Glomerular visceral epithelial cell (primary cell): Measurements from ENCODE around the gene EWSR1.
"Not testable (repeated sequence)": the region's sequence is repeated elsewhere in the genome, so short reads cannot be mapped to it uniquely, and the experiment has no call there.

Experiments
- DNase-seq: peaks from one replicate; pipeline ENCODE4 v3.0.0-alpha.2; 2016; ENCODE audit errors: extremely low spot score

Gene EWSR1

DNA sequence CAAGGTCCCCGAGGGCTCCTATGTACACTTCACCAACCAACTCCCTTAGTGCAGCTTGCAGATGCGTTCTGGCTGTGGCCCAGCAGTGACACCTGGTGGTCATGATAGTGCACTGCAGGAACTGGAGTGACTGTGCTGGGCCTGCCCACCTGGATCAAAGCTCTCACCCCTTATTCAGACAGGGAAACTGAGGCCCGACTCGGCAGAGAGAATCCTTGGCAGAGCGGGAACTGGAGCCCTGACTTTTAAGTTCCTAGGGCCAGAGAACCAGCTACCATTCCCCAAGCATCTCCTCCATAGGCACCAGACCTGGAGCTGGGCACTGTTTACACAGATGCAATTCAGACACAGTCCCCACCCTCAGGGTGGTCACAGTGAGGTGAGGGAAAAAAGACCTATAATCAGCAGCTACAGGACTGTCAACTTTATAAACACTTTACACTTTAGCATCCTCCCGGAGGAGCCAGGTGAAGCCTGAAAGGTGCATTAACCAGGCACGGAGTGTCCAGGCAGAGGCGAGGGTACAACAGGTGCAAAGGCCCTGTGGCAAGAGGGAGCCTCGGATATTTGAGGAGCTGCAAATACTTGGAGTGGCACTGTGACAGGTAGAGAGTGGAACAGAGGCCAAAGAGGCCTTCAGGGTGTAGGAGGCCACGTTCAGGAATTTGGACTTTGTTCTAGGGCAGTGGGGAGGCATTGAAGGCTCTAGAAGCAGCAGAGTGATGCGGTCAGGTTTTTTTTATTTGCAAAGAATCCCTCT, 22.3 kb upstream of the EWSR1 start:
- DNase-seq = peak; percentile 57

DNA sequence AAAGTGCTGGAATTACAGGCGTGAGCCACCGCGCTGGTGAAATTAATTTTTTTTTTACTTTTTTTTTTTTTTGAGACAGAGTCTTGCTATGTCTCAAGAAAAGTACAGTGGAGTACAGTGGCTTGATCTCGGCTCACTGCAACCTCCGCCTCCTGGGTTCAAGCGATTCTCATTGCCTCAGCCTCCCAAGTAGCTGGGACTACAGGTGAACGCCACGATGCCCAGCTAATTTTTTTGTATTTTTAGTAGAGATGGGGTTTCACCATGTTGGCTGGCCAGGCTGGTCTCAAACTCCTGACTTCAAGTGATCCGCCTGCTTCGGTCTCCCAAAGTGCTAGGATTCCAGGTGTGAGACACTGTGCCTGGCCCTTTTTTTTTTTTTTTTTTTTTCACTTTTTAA, 20.2 kb upstream of the EWSR1 start:
- not testable (repeated sequence) for DNase-seq

DNA sequence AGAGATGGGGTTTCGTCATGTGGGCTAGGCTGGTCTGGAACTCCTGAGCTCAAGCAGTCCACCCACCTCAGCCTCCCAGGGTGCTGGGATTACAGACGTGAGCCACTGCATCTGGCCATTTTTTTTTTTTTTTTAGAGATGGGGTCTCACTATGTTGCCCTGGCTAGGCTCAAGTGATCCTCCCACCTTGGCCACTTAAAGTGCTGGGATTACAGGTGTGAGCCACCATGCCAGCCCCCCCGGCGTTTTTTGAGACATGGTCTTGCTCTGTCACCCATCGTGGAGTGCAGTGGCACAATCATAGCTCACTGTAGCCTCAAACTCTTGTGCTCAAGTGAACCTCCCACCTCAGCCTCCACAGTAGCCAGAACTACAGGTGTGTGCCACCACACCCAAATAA, 16.8 kb upstream of the EWSR1 start:
- DNase-seq = no peak

DNA sequence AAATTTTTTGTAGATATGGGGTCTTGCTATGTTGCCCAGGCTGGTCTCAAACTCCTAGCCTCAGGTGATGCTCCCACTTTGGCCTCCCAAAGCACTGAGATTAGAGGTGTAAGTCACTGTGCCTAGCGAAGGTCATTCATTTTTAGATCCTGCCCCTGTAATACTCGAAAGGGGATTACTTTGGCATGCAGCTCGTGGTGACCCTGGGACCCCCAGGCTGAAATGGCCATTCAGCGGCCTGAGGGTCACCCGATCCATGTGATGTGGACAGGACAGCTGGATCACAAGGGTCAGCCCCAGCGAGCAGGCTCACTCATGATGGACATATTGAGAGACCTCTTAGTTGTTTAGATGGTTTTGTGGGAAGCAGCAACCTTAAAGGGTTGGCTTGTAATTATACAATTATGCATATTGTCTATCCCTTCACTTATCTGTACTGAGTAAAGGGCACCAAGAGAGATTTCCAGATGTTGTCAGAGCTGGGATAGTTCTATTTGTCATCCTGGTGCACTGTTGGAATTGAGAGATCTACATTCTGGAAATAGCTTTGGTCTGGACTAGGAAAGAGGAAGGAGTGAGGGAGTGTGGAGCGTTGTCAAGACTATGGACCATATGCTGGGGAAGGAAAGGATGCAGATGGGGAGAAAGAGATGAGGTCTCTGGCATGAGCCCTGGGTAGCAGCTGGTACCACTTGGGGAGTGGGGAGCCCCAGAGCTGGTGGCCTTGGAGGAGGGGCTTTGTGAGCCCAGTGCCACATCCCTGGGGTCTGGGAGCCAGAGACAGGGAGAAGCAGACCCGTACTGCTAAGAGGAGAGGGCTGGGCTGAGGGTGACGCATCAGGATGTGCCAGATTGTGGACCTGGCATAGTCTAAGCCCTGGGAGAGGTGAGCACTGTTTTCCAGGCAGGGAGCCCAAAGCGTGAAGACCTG, 15.8 kb upstream of the EWSR1 start:
- no peak for DNase-seq

DNA sequence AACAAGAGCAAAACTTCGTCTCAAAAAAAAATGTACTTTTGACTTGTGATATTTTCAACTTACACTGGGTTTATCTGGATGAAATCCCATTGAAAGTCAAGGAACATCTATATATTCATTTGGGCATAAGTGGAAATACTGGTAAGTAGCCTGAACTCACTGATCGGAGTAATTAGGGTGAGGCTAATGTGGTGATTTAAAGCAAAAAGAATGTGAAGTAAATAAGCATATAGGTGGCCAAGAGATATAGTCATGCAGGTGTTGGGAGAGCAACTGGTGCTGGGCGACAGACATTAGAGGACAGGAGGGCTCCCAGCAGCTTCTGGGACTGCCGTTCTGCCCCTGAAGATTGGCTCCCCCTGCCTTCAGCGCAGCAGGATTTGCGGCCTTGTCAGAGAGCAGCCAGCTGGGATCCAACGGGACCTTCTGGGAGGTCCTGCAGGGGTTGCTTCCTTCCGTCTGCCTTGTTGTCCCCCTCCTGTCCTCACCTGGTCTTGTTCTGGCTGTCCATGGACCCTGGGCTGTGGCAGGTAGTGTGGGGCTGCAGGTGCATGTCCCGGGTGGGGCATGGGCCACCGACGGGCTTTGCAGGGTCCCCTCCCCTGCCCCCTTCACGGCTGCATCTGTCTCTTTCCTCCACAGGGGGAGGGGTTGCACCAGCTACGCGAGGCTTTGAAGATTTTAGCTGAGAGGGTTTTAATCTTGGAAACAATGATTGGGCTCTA, 14.3 kb upstream of the EWSR1 start:
- DNase-seq = no peak

DNA sequence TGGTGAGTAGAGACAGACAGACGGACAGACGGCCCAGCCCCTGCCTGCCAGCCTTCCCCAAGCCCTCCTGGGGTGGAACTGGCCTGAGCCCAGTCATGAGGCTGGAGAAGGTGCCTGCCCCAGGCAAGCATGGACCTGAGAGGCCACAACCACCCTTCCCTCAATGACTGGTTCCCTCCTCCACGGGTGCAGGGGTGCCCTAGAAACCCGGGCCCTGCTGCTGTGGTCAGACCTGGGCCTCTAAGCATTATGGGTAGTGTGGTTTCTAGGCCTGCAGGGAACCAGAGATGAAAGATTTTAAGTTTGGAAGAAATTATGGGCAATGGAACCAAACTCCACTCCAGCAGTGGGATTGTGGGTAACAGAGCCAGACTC, 13.8 kb upstream of the EWSR1 start:
- no peak for DNase-seq

DNA sequence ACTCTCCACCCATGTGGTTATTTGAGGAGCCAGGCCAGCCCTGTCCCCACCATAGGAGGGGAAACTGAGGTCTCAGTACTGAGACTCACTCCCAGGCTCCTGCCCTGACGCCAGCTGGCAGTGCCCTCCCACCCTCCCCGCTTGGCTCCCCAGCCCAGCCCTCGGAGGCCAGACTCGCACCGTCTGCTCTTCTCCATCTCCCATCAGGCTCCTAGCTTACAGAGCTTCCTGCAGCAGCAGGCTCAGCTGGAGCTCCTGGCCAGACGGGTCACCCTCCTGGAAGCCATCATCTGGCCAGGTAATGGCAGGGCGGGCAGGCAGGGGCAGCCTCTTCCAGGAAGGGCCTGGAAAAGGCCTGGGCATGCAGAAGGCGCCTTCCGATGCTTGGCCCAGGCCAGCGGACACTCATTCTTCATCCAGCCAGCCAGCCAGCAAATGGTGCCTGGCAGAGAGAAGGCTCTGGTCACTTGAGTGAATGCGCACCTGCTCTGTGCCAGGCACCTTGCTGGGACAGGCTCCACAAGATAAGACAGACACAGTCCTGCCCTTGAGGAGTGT, 12.9 kb upstream of the EWSR1 start:
- DNase-seq = no peak

DNA sequence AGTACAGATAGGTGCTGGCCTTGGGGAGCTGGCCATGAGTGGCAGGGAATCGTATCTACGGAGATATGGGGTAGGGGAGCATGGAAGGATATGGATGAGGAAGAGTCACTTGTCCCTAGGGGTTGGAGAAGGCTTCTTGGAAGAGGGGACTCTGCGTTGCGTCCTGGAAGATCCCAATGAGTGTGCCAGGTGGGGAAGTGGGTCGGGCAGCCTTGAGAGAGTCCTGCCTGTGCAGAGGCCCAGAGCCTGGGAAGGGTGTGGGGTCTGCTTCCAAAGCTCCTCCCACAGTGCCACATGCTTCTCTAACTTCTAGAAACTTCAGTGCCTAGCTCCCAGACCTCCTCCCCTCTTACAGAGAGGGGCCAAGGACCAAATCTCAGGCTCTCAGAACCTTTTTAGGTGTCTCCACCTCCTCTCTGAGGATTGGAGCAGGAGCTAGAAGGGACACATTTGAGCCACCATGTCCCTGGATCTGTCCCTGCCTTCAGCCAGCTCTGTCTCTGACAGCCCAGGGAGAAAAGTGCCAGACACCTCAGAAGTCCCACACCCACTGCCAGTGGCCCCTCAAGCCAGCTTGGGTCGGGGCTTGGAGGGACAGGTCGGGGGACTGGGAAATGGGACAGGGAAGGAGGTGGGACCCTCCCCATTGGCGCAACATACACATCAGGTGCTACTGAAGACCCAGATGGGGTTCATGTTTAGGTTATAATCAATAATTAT, 11.3 kb upstream of the EWSR1 start:
- no peak for DNase-seq

DNA sequence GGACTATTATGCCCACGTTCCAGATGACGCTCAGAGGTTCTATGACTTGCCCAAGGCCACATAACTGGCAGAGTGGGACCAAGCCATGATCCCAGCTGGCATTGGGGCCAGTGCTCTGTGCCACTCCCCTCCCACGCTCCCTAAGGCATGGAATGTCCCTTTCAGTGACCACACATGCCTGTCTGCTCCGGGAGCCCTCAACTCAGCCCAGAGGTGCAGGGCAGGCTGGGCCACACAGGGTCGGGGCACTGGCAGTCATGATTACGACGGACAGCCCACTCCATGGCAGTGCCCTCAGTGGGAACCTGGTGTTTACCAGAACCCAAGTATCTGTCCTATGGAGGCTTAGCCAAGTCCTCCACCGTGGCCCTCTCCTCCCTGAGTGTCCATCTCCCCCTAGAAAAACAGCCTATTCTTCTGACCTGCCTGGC, 10.3 kb upstream of the EWSR1 start:
- DNase-seq = no peak

DNA sequence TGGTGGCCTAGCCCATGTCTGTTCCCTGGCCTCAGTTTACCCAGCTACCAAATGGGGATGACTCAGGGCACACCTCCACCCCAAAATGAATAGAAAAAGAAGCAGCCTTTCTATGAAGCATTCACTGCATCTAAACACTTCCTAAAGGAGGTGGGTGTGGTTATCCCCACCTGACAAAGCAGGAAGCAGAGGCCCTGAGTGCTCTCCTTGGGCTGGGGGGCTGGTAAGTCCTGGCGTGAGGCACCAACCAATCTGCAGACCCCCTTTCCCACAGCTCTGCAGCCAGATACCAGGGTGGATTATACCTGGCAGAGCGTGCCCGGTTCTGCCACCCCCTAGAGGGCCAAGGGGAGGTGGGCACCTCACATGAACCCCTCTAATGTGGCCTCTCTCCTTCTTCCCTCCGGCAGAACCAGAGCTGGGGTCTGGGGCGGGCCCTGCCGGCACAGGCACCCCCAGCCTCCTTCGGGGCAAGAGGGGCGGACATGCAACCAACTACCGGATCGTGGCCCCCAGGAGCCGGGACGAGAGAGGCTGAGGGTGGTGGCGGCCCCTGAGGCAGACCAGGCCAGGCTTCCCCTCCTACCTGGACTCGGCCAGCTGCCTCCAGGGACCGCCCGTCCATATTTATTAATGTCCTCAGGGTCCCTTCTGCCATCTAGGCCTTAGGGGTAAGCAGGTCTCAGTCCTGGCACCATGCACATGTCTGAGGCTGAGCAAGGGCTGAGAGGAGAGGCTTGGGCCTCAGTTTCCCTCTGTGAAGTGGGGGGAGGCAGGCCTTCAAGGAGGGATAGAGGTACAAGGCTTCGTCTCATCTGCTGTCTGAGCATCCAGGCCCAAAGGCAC, 9.4 kb upstream of the EWSR1 start:
- DNase-seq = no peak

DNA sequence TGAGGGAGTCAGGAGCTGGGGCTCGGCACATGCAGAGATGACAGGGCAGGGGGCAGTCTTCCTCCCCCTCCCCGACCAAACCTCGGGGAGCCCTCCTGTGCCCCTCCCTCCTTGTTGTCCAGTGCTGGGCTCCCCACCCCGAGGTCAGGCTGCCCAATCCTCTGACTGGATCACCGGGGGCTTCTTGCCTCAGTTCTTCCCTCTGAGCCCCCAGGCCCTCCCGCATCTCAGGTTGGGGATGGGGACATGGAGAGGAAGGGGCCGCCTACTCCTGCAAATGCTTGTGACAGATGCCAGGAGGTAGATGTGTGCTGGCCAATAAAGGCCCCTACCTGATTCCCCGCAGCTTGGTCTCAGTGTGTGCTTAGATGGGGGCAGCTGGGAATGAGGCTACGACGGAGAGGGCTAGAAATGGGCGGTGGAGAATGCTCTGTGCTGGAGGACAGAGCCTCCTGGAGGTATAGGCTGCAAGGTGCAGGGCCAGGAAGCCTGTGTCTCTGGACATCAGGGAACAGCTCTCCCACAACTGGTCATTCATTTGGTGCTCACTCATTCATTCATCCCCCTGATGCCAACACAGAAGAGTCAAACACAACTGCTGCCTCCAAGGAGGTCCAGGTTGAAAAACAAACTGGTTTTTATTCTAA, 8.7 kb upstream of the EWSR1 start:
- DNase-seq = no peak

DNA sequence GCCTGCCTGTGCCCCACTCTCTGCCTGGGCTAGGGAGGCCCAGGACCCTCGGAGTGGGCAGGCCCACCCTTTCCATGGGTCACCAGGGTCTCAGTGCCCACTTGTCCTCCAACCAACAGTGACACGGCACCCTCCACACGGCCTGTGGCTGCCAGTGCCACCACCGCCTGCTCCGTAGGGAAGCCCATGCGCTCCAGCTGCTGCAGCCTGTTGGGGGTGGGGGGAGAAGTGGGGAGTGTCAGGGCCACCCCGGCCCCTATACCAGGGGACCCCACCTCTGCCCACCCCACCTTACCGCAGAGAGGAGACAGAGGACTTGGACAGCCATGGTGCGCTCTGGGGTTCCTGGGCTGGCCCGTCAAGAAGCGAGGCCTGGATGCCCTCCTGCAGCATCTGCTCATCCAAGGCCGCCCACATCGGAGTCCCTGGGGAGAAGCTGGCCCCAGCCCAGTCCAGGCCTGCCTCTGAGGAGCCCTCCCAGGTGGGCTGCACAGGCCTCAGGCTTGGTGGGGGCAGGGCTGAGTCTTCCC, 8.0 kb upstream of the EWSR1 start:
- DNase-seq = no peak

DNA sequence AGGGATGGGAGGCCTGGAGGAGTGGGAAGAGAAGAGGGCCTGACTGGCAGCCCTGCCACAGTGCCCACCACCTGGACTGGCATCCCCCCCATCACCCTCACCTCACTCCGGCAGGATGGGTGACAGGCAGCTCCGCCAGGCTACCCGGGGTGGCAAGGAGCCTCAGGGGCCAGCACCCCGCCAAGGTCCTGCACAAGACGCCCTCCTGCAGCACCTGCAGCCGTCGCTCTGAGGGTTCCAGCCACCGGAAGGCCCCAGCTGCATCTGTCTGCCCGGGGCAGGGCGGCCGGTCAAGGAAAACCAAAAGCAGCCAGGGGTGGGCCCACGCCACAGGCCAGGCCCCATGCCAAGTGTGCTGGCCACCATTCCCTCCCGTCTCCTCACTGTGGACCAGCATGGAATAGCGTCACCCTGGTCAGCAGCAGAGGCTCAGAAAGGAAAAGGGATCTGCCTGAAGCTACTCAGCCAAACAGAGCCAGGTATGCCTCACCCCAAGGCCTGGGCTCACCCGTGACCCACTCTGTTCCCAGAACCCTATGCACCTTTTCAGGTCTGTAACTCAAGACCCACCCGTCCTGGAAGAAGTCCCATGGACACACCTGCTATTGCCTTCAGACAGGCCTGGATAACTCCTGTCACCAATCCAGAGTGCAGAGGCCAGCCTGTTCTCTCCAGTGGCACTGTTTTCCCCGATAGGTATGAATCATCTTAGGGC, 7.3 kb upstream of the EWSR1 start:
- no peak for DNase-seq

DNA sequence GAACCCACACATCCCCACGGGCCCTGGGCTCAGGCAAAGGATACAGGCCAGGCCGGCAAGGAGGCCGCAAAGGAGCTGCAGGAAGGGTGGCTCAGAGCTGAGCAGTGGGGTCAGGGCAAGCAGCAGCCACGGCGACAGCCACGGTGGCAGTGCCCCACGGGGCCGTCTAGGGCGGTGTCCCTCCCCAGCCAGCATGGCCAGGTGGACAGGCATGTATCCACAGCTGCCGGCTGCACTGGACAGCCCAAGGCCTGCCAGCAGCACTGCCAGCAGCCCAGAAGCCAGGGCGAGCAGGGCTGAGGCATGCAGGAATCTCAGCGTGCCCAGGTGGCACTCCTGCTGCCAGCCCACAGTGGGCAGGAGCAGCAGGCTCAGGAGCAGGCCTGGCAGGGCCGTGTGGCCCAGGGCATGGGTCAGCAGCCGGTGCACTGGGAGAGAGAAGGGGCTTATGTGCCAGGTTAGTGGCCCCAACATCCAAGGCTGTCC, 4.2 kb upstream of the EWSR1 start:
- DNase-seq = no peak

DNA sequence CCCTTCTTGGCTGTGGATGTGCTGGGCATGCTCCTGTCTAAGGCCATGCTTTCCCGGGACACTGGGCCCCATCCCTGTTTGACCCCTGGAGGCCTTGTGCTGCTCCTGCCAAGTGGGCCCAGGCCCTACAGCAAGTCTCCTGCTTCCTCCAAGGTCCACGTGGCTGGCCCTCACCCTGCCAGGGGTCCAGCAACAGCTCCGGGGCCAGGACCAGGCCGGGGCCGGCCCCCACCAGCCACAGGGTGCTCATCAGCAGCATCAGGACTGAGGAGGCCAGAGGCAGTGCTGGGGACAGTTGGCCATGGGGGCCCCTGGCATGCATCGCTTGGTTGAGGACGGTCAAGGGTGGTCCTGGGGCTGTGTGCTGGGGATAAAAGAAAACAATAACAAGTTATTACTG, 2.8 kb upstream of the EWSR1 start:
- no peak for DNase-seq

DNA sequence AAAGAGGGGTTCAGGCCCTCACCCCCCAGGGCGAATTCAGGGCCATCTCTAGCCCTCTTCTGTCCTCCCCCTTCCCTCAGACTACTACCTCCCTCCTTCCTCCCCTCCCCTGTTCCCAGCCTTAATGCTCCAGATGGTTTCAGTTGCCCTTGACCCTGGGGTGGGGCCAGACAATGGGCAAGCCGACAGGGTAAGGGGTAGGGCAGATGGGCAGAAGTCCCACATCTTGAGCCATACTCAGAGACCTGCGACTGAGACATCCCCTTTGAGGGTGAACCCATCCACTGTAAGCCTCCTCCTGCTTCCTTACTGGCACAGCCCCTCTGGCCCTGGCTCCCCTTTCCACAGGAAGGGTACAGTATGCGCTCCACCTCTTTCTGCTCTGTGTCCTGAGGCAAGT, 2.1 kb upstream of the EWSR1 start:
- DNase-seq = no peak

DNA sequence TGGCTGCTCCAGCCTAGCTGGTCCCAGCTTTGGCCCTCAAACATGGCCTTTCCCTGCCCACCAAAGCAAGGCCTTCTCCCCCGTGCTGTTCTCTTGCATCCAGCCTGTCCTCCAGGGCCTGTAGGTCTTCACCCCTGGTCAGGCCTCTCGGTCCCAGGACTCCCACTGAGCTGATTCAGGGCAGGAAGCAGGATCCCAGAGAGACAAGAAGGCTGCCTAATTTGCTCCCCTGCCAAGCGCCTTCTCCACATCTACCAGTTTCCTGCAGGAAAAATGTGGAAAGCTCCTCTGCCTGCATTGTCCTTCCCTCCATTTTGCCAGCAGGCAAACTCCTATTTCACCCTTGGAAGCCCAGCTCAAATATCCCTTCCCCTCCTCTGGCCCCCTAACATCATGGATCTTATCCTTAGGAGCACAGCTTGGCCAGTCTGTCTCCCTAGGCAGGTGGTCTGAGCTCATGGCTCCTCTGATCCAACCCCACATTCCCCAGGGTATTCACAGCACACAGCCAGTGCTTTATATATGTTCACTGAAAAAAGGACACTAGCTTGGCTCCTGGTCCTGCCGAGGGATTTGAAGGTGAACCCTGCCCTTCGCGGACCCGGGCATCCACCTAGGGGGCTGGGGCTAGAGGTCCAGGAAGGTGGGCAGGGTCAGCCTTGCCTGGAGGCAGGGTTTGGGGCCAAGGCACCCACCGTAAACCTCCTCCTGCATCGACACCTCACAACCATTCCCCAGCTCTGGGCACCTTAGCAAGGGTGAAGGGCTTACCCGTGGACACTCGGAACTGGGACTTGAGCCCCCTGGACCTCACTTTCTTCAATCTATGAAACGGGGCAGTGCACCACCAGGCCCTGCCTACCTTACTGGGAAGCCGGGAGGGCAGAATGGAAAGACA, 1.3 kb upstream of the EWSR1 start:
- DNase-seq = peak; percentile 10

DNA sequence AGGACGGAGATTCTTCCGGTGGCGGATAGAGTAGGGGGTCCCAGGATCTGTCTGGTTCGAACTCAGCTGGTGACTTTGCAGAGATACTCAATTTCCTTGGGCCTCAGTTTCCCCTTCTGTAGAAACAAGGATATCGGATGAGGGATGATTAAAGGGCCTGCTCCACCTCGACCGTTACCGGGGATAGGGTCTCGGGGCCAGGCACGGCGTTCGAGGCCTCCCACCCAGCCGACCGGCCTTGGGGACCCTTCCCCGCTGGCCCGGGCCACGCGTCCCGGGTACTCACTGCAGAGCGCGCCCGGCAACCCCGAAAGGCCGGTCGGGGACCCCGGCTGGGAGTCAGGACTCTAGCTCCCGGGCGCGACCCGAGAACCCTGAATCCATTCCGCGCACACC, 608 bp upstream of the EWSR1 start:
- DNase-seq = no peak
